M059J (cell line): ENCODE measurements around the gene SLC36A4. TPM values are rescaled to one million over a fixed set of nuclear protein-coding genes. Genes with fewer than 3 reads are reported as not detected.
A peak's percentile ranks its signal among the peaks of the same experiment; 100 is the strongest.
"Not testable (repeated sequence)": the region's sequence is repeated elsewhere in the genome, so short reads cannot be mapped to it uniquely, and the experiment has no call there.

ENCODE experiments used
- DNase-seq: peaks from one replicate; pipeline ENCODE4 v3.0.0-alpha.2; 2012; ENCODE audit warnings: low read depth
- total RNA-seq: library from RNA; depleted of rRNA; stranded (reverse); fragments of >200 nt; shearing (Covaris generic); gene quantifications from 2 replicates; pipeline ENCODE4 v1.2.3, GENCODE V29; 2014

Gene SLC36A4
- total RNA-seq, 1 experiment from 2014 or later, result 12.0 TPM

- DNase-seq, result no peak
These were observed 3.0 kb downstream of the SLC36A4 start for GRCh38 chr11:93194673-93195291.

- DNase-seq, result no peak
These were observed 4.1 kb downstream of the SLC36A4 start for GRCh38 chr11:93193731-93194130.

GRCh38 chr11:93192163-93192562 is 5.6 kb downstream of the SLC36A4 start:
- DNase-seq, result no peak

GRCh38 chr11:93189462-93189861 is 8.3 kb downstream of the SLC36A4 start:
- DNase-seq, result no peak

GRCh38 chr11:93188726-93189125 is 9.1 kb downstream of the SLC36A4 start:
- DNase-seq, result no peak

GRCh38 chr11:93187290-93187689 is 10.5 kb downstream of the SLC36A4 start:
- no peak for DNase-seq

- DNase-seq, result not testable (repeated sequence)
These were observed 19.9 kb downstream of the SLC36A4 start for GRCh38 chr11:93177891-93178290.

GRCh38 chr11:93169950-93170561 is 27.7 kb downstream of the SLC36A4 start:
- peak; percentile 36 for DNase-seq

GRCh38 chr11:93169143-93169542 is 28.6 kb downstream of the SLC36A4 start:
- DNase-seq, result no peak

- no peak for DNase-seq
These were observed 30.9 kb downstream of the SLC36A4 start for GRCh38 chr11:93166862-93167261.

GRCh38 chr11:93166194-93166593 is 31.6 kb downstream of the SLC36A4 start:
- no peak for DNase-seq

- no peak for DNase-seq
These were observed 37.0 kb downstream of the SLC36A4 start for GRCh38 chr11:93160808-93161207.

- no peak for DNase-seq
These were observed 37.6 kb downstream of the SLC36A4 start for GRCh38 chr11:93160156-93160555.

GRCh38 chr11:93159721-93160120 is 38.1 kb downstream of the SLC36A4 start:
- DNase-seq, result no peak

GRCh38 chr11:93155738-93156137 is 42.1 kb downstream of the SLC36A4 start:
- DNase-seq, result no peak

GRCh38 chr11:93145390-93145915 is 52.3 kb downstream of the SLC36A4 start:
- no peak for DNase-seq

GRCh38 chr11:93143800-93144199 is 54.0 kb downstream of the SLC36A4 start:
- no peak for DNase-seq

GRCh38 chr11:93143186-93143585 is 54.6 kb downstream of the SLC36A4 start:
- peak; percentile 40 for DNase-seq

- DNase-seq, result peak; percentile 2
These were observed 64.2 kb downstream of the SLC36A4 start for GRCh38 chr11:93133488-93134109.

GRCh38 chr11:93132836-93133235 is 65.0 kb downstream of the SLC36A4 start:
- DNase-seq, result no peak

- peak; percentile 15 for DNase-seq
These were observed 66.1 kb downstream of the SLC36A4 start for GRCh38 chr11:93131709-93132108.

- DNase-seq, result no peak
These were observed 69.2 kb downstream of the SLC36A4 start for GRCh38 chr11:93128574-93128973.

GRCh38 chr11:93123351-93123898 is 74.4 kb downstream of the SLC36A4 start:
- no peak for DNase-seq
